MG63 (cell line): Measurements from ENCODE around the gene CYTH3. TPM values are rescaled to one million over a fixed set of nuclear protein-coding genes. Genes with fewer than 3 reads are reported as not detected.
"Not testable (repeated sequence)": the region's sequence is repeated elsewhere in the genome, so short reads cannot be mapped to it uniquely, and the experiment has no call there.

ENCODE experiments used
- DNase-seq: peaks from one replicate; pipeline ENCODE4 v3.0.0-alpha.2; 2020
- H3K27me3 ChIP-seq: fragments of 250-450 bp; sonication (Bioruptor Pico); 2 replicates; pipeline ENCODE4 v1.5.1; 2020; ENCODE audit warnings: mild to moderate bottlenecking, moderate library complexity
- H3K36me3 ChIP-seq: fragments of 250-450 bp; sonication (Bioruptor Pico); 2 replicates; pipeline ENCODE4 v1.5.1; 2020; ENCODE audit warnings: mild to moderate bottlenecking, moderate library complexity
- H3K4me3 ChIP-seq: fragments of 250-450 bp; sonication (Bioruptor Pico); 2 replicates; pipeline ENCODE4 v1.5.1; 2020; ENCODE audit warnings: mild to moderate bottlenecking, moderate library complexity
- H3K9me3 ChIP-seq: fragments of 250-450 bp; sonication (Bioruptor Pico); 2 replicates; pipeline ENCODE4 v1.5.1; 2020; ENCODE audit warnings: mild to moderate bottlenecking, moderate library complexity
- total RNA-seq: library from RNA; depleted of rRNA; stranded (reverse); fragments of >200 nt; shearing (Covaris generic); gene quantifications from 2 replicates; pipeline ENCODE4 v1.2.3, GENCODE V29; 2014; ENCODE audit warnings: low replicate concordance

Gene CYTH3
- total RNA-seq, 1 experiment from 2014 or later: 40.5 TPM

DNA sequence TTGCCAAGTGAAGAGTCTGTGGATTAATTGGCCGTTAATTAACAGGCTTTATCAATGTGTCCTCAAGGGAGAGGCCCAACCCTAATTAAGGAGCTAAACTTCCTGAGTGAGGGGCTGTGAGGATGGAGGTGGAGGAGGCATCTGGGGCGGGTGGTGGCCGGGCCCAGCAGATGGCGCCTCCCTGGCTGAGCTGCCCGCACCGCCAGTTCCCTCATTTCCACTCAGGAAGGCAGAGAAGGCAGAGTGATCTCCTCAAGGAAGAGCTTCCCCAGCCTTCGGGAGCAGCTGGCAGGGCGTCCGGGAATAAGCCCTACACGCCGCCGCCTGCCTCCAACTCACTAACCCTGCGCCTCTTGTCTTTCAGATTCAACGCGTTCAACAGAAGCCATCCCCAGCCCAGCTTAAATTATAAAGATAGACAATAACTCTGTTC, 112.2 kb downstream of the CYTH3 start:
- H3K27me3 ChIP-seq: no peaks in the 10 kb centered on the region
- DNase-seq: peak; percentile 42
- H3K4me3 ChIP-seq: no peak overlapping the region
- H3K36me3 ChIP-seq: peaks cover 46% of the 10 kb centered on the region
- no peaks in the 10 kb centered on the region for H3K9me3 ChIP-seq

GRCh38 chr7:6159524-6160031, 112.8 kb downstream of the CYTH3 start:
- Histone ChIP-seq H3K4me3 (no peak overlapping the region), H3K36me3 (peaks cover 46% of the 10 kb centered on the region), H3K27me3 (no peaks in the 10 kb centered on the region), H3K9me3 (no peaks in the 10 kb centered on the region)
- no peak for DNase-seq

- Histone ChIP-seq H3K27me3 (no peaks in the 10 kb centered on the region), H3K4me3 (no peak overlapping the region), H3K36me3 (peaks cover 42% of the 10 kb centered on the region), H3K9me3 (no peaks in the 10 kb centered on the region)
- no peak for DNase-seq
Observed at GRCh38 chr7:6159097-6159483, 113.3 kb downstream of the CYTH3 start.

GRCh38 chr7:6158424-6159096, 113.9 kb downstream of the CYTH3 start:
- DNase-seq: no peak
- peaks cover 37% of the 10 kb centered on the region for H3K36me3 ChIP-seq
- no peaks in the 10 kb centered on the region for H3K27me3 ChIP-seq
- no peaks in the 10 kb centered on the region for H3K9me3 ChIP-seq
- no peak overlapping the region for H3K4me3 ChIP-seq

GRCh38 chr7:6157685-6158423, 114.6 kb downstream of the CYTH3 start:
- no peak for DNase-seq
- Histone ChIP-seq H3K36me3 (peaks cover 32% of the 10 kb centered on the region), H3K27me3 (no peaks in the 10 kb centered on the region), H3K4me3 (no peak overlapping the region), H3K9me3 (no peaks in the 10 kb centered on the region)

DNA sequence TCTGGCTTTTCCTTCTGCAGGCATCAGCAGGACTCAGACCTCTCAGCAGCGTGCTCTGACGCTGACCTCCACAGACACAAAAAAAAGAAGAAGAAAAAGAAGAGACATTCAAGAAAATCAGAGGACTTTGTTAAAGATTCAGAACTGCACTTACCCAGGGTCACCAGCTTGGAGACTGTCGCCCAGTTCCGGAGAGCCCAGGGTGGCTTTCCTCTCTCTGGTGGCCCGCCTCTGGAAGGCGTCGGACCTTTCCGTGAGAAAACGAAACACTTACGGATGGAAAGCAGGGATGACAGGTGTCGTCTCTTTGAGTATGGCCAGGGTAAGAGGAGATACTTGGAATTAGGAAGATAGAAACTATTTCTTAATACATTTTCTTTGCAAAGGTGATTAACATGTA, 115.7 kb downstream of the CYTH3 start:
- H3K9me3 ChIP-seq: no peaks in the 10 kb centered on the region
- no peak for DNase-seq
- H3K4me3 ChIP-seq: no peak overlapping the region
- no peaks in the 10 kb centered on the region for H3K27me3 ChIP-seq
- H3K36me3 ChIP-seq: peaks cover 31% of the 10 kb centered on the region

GRCh38 chr7:6155596-6155995, 116.8 kb downstream of the CYTH3 start:
- no peaks in the 10 kb centered on the region for H3K9me3 ChIP-seq
- peaks cover 31% of the 10 kb centered on the region for H3K36me3 ChIP-seq
- H3K27me3 ChIP-seq: no peaks in the 10 kb centered on the region
- no peak overlapping the region for H3K4me3 ChIP-seq
- DNase-seq: no peak

DNA sequence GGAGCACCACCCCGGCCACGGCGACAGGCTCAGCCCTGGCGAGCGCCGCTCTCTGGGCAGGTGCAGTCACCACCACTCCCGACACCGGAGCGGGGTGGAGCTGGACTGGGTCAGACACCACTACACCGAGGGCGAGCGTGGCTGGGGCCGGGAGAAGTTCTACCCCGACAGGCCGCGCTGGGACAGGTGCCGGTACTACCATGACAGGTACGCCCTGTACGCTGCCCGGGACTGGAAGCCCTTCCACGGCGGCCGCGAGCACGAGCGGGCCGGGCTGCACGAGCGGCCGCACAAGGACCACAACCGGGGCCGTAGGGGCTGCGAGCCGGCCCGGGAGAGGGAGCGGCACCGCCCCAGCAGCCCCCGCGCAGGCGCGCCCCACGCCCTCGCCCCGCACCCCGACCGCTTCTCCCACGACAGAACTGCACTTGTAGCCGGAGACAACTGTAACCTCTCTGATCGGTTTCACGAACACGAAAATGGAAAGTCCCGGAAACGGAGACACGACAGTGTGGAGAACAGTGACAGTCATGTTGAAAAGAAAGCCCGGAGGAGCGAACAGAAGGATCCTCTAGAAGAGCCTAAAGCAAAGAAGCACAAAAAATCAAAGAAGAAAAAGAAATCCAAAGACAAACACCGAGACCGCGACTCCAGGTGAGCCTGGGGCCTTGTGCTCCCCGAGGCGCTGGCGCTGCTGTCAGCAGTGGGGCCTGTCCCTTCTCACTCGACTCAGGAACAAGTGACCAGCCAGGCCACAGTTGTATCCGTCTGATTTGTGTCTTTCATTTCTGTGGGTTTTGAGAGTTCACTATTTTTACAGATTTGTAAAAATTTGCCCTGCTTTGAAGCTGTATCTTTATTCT, 117.7 kb downstream of the CYTH3 start:
- H3K36me3 ChIP-seq: peaks cover 33% of the 10 kb centered on the region
- no peak for DNase-seq
- H3K27me3 ChIP-seq: no peaks in the 10 kb centered on the region
- no peak overlapping the region for H3K4me3 ChIP-seq
- H3K9me3 ChIP-seq: no peaks in the 10 kb centered on the region

DNA sequence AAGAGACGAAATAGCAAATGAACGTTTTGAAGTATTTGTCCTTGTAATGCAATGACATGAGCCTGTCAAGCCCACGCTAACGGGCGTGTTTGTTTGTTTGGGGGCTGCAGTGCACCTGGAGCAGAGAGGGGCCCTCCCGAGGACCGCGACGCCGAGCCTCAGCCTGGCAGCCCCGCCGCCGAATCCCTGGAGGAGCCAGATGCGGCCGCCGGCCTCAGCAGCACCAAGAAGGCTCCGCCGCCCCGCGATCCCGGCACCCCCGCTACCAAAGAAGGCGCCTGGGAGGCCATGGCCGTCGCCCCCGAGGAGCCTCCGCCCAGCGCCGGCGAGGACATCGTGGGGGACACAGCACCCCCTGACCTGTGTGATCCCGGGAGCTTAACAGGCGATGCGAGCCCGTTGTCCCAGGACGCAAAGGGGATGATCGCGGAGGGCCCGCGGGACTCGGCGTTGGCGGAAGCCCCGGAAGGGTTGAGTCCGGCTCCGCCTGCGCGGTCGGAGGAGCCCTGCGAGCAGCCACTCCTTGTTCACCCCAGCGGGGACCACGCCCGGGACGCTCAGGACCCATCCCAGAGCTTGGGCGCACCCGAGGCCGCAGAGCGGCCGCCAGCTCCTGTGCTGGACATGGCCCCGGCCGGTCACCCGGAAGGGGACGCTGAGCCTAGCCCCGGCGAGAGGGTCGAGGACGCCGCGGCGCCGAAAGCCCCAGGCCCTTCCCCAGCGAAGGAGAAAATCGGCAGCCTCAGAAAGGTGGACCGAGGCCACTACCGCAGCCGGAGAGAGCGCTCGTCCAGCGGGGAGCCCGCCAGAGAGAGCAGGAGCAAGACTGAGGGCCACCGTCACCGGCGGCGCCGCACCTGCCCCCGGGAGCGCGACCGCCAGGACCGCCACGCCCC, 118.5 kb downstream of the CYTH3 start:
- Histone ChIP-seq H3K36me3 (peaks cover 34% of the 10 kb centered on the region), H3K4me3 (no peak overlapping the region), H3K9me3 (no peaks in the 10 kb centered on the region), H3K27me3 (no peaks in the 10 kb centered on the region)
- no peak for DNase-seq

- no peaks in the 10 kb centered on the region for H3K9me3 ChIP-seq
- H3K36me3 ChIP-seq: peaks cover 39% of the 10 kb centered on the region
- H3K27me3 ChIP-seq: no peaks in the 10 kb centered on the region
- no peak overlapping the region for H3K4me3 ChIP-seq
- DNase-seq: no peak
Observed at GRCh38 chr7:6151994-6152735, 120.3 kb downstream of the CYTH3 start.

GRCh38 chr7:6151527-6151926, 120.9 kb downstream of the CYTH3 start:
- DNase-seq, H3K9me3 ChIP-seq, H3K27me3 ChIP-seq, H3K4me3 ChIP-seq: not testable (repeated sequence)
- peaks cover 41% of the 10 kb centered on the region for H3K36me3 ChIP-seq

- Histone ChIP-seq H3K27me3 (no peaks in the 10 kb centered on the region), H3K9me3 (no peaks in the 10 kb centered on the region), H3K4me3 (no peak overlapping the region), H3K36me3 (peaks cover 48% of the 10 kb centered on the region)
- no peak for DNase-seq
Observed at GRCh38 chr7:6149996-6150395, 122.4 kb downstream of the CYTH3 start.

GRCh38 chr7:6148724-6149360, 123.6 kb downstream of the CYTH3 start:
- Histone ChIP-seq H3K4me3 (no peak overlapping the region), H3K36me3 (peaks cover 57% of the 10 kb centered on the region), H3K27me3 (no peaks in the 10 kb centered on the region), H3K9me3 (no peaks in the 10 kb centered on the region)
- DNase-seq: no peak

GRCh38 chr7:6147627-6148026, 124.8 kb downstream of the CYTH3 start:
- peaks cover 58% of the 10 kb centered on the region for H3K36me3 ChIP-seq
- H3K9me3 ChIP-seq: no peaks in the 10 kb centered on the region
- no peaks in the 10 kb centered on the region for H3K27me3 ChIP-seq
- no peak overlapping the region for H3K4me3 ChIP-seq
- no peak for DNase-seq

- Histone ChIP-seq H3K27me3 (no peaks in the 10 kb centered on the region), H3K9me3 (no peaks in the 10 kb centered on the region), H3K4me3 (no peak overlapping the region), H3K36me3 (peaks cover 58% of the 10 kb centered on the region)
- no peak for DNase-seq
Observed at GRCh38 chr7:6146666-6147065, 125.8 kb downstream of the CYTH3 start.
